NCI-H2171 treated with DMSO at 0.1 percent for 48 hours (cell line): ENCODE measurements around the gene COA8.

ENCODE experiments used
- DNase-seq: peaks from one replicate; lab custom pipeline; 2025; lab: John Stamatoyannopoulos, UW

The COA8 gene

GRCh38 chr14:103536693-103537092, 26.1 kb upstream of the COA8 start:
- DNase-seq = no peak

GRCh38 chr14:103537175-103537990, 25.4 kb upstream of the COA8 start:
- DNase-seq = no peak

- no peak for DNase-seq
These were observed 24.3 kb upstream of the COA8 start for GRCh38 chr14:103538291-103539055.

- DNase-seq = no peak
These were observed 23.5 kb upstream of the COA8 start for GRCh38 chr14:103539056-103539825.

- DNase-seq = no peak
These were observed 21.7 kb upstream of the COA8 start for GRCh38 chr14:103540821-103541708.

GRCh38 chr14:103541709-103542604, 20.8 kb upstream of the COA8 start:
- peak; percentile 53 for DNase-seq

- peak; percentile 75 for DNase-seq
These were observed 20.1 kb upstream of the COA8 start for GRCh38 chr14:103542605-103543088.

- peak; percentile 34 for DNase-seq
These were observed 19.6 kb upstream of the COA8 start for GRCh38 chr14:103543140-103543539.

GRCh38 chr14:103543721-103544387, 18.9 kb upstream of the COA8 start:
- no peak for DNase-seq

- DNase-seq = no peak
These were observed 18.2 kb upstream of the COA8 start for GRCh38 chr14:103544388-103545218.

GRCh38 chr14:103545219-103545914, 17.4 kb upstream of the COA8 start:
- no peak for DNase-seq

- no peak for DNase-seq
These were observed 16.7 kb upstream of the COA8 start for GRCh38 chr14:103545915-103546651.

GRCh38 chr14:103546652-103547454, 15.9 kb upstream of the COA8 start:
- DNase-seq = peak; percentile 51

GRCh38 chr14:103547455-103547940, 15.3 kb upstream of the COA8 start:
- no peak for DNase-seq

GRCh38 chr14:103547941-103548462, 14.8 kb upstream of the COA8 start:
- no peak for DNase-seq
